Breast epithelium (tissue), 4 donors: Measurements from ENCODE around the gene KLHL21. TPM values are rescaled to one million over a fixed set of nuclear protein-coding genes. Genes with fewer than 3 reads are reported as not detected.
A peak's percentile ranks its signal among the peaks of the same experiment; 100 is the strongest.

ENCODE experiments used
- DNase-seq, 2 donors: peaks; one replicate each; pipeline ENCODE4 v3.0.0-alpha.2; 2019; ENCODE audit warnings: low spot score in 2 of 2
- H3K27ac ChIP-seq, 2 donors: fragments of 200-600 bp; sonication (generic) in 1 of 2; one replicate each; pipeline ENCODE4 v1.5.1; 2016 to 2019; ENCODE audit warnings: mild to moderate bottlenecking in 1 of 2
- H3K27me3 ChIP-seq, 2 donors: fragments of 200-600 bp; sonication (generic) in 1 of 2; one replicate each; pipeline versions ENCODE4 v1.5.1 to v1.6.0; 2017 to 2019; ENCODE audit warnings: control low read depth in 1 of 2, mild to moderate bottlenecking in 1 of 2
- H3K36me3 ChIP-seq: fragments of 200-600 bp; one replicate; pipeline ENCODE4 v1.5.1; 2019
- H3K4me1 ChIP-seq, 2 donors: fragments of 200-600 bp; sonication (generic); one replicate each; pipeline ENCODE4 v1.5.1; 2016 to 2019; ENCODE audit warnings: control low read depth in 1 of 2
- H3K4me3 ChIP-seq, 3 donors: fragments of 200-600 bp; sonication (generic); 1 replicate in 2 of 3; 2 replicates in 1 of 3; pipeline ENCODE4 v1.5.1; 2016 to 2019; ENCODE audit warnings: mild to moderate bottlenecking in 3 of 3, moderate library complexity in 2 of 3
- H3K9me3 ChIP-seq, 2 donors: fragments of 200-600 bp; sonication (generic) in 1 of 2; one replicate each; pipeline ENCODE4 v1.5.1; 2016 to 2019; ENCODE audit warnings: control low read depth in 1 of 2
- CTCF ChIP-seq, 3 donors: fragments of 450-650 bp; IDR thresholded peaks; one replicate each; pipeline ENCODE4 v1.5.1; 2016 to 2017; ENCODE audit warnings: antibody characterized with exemption in 3 of 3, mild to moderate bottlenecking in 3 of 3, moderate library complexity in 3 of 3
- POLR2A ChIP-seq: fragments of 450-650 bp; IDR thresholded peaks from one replicate; pipeline ENCODE4 v1.6.1; 2016; ENCODE audit warnings: antibody characterized with exemption, mild to moderate bottlenecking, moderate library complexity
- POLR2AphosphoS5 ChIP-seq, 3 donors: sonication (generic); formaldehyde crosslinking; IDR thresholded peaks; one replicate each; pipeline ENCODE4 v1.6.1; 2017; ENCODE audit warnings: antibody characterized with exemption in 3 of 3
- intact Hi-C: fragments of 100-400 bp; cut with DNase I; formaldehyde crosslinking; loops from one replicate; pipeline ENCODE4 v1.15.1; 2023; ENCODE audit warnings: low total_unique reads
- total RNA-seq, 3 donors: library from RNA; depleted of rRNA; stranded (reverse); fragments of >200 nt; gene quantifications; one replicate each; pipeline ENCODE4 v1.1.0, GENCODE V29; 2016

Gene KLHL21
- total RNA-seq, 3 donors from 2014 or later: 45.2 to 61.3 (median 58.1) TPM

- Histone ChIP-seq H3K4me3 (no peak overlapping the region), H3K27ac (no peak overlapping the region), H3K27me3 (no peaks in the 10 kb centered on the region), H3K36me3 (peaks cover 11% of the 10 kb centered on the region), H3K4me1 (peaks cover 0 to 9% of the 10 kb centered on the region in 2 donors), H3K9me3 (no peaks in the 10 kb centered on the region)
- no peak for DNase-seq
- TF ChIP-seq POLR2AphosphoS5 (IDR thresholded peaks at IDR 0.05) (no peak), POLR2A (no peak), CTCF (IDR thresholded peaks at IDR 0.05) (no peak)
- intact Hi-C loops: no loop called here
Measured at GRCh38 chr1:6630027-6630426, 27.4 kb upstream of the KLHL21 start.

- intact Hi-C loops: loop anchor here (10.0 kb wide), 1 partner anchor 74 kb away; the partner anchor contains the start of genes NOL9 and TAS1R1
- H3K9me3 ChIP-seq: no peaks in the 10 kb centered on the region
Measured at GRCh38 chr1:6628971-6629479, 26.4 kb upstream of the KLHL21 start.

GRCh38 chr1:6627841-6628545 is 25.3 kb upstream of the KLHL21 start:
- Histone ChIP-seq H3K9me3 (no peaks in the 10 kb centered on the region), H3K27ac (no peak overlapping the region), H3K4me3 (no peak overlapping the region), H3K4me1 (peaks cover 5 to 16% of the 10 kb centered on the region in 2 donors), H3K27me3 (no peaks in the 10 kb centered on the region), H3K36me3 (peaks cover 11% of the 10 kb centered on the region)
- intact Hi-C loops: loop anchor here (10.0 kb wide), 1 partner anchor 73 kb away; the partner anchor contains the start of genes NOL9 and TAS1R1
- TF ChIP-seq CTCF (IDR thresholded peaks at IDR 0.05): no peak
- TF ChIP-seq POLR2A: no peak
- TF ChIP-seq POLR2AphosphoS5 (IDR thresholded peaks at IDR 0.05): no peak
- DNase-seq: no peak

More at GRCh38 chr1:6628971-6629479, 26.4 kb upstream of the KLHL21 start:
- Histone ChIP-seq H3K27ac (no peak overlapping the region), H3K4me1 (peaks cover 0 to 9% of the 10 kb centered on the region in 2 donors), H3K27me3 (no peaks in the 10 kb centered on the region), H3K36me3 (peaks cover 11% of the 10 kb centered on the region), H3K4me3 (no peak overlapping the region)
- TF ChIP-seq POLR2AphosphoS5 (IDR thresholded peaks at IDR 0.05) (no peak), CTCF (IDR thresholded peaks at IDR 0.05) (no peak), POLR2A (no peak)
- no peak for DNase-seq

GRCh38 chr1:6627031-6627430 is 24.4 kb upstream of the KLHL21 start:
- TF ChIP-seq CTCF (IDR thresholded peaks at IDR 0.05) (no peak), POLR2AphosphoS5 (IDR thresholded peaks at IDR 0.05) (no peak), POLR2A (no peak)
- H3K9me3 ChIP-seq: no peaks in the 10 kb centered on the region
- intact Hi-C loops: loop anchor here (10.0 kb wide), 1 partner anchor 72 kb away; the partner anchor contains the start of genes NOL9 and TAS1R1
- DNase-seq: no peak
- no peak overlapping the region for H3K27ac ChIP-seq
- H3K36me3 ChIP-seq: peaks cover 5% of the 10 kb centered on the region
- H3K27me3 ChIP-seq: no peaks in the 10 kb centered on the region
- H3K4me3 ChIP-seq: peak overlapping the region in 1 of 3 donors; percentile 97
- H3K4me1 ChIP-seq: peaks cover 5 to 25% of the 10 kb centered on the region in 2 donors

- intact Hi-C loops: loop anchor here (10.0 kb wide), 1 partner anchor 71 kb away; the partner anchor contains the start of genes NOL9 and TAS1R1
- H3K27me3 ChIP-seq: no peaks in the 10 kb centered on the region
- peak overlapping the region; percentile 75 to 97 (median 80) for H3K4me3 ChIP-seq
- H3K27ac ChIP-seq: peak overlapping the region; percentile 92 to 95
- peaks cover 5% of the 10 kb centered on the region for H3K36me3 ChIP-seq
- no peaks in the 10 kb centered on the region for H3K9me3 ChIP-seq
- peak in 1 of 3 donors; percentile 22 for TF ChIP-seq POLR2AphosphoS5 (IDR thresholded peaks at IDR 0.05)
- TF ChIP-seq POLR2A: no peak
- TF ChIP-seq CTCF (IDR thresholded peaks at IDR 0.05): no peak
- no peak for DNase-seq
- H3K4me1 ChIP-seq: peaks cover 5 to 26% of the 10 kb centered on the region in 2 donors
Measured at GRCh38 chr1:6625584-6626149, 23.0 kb upstream of the KLHL21 start.
